ENCODE results near the gene STRN3. TPM values are rescaled to one million over a fixed set of nuclear protein-coding genes. Genes with fewer than 3 reads are reported as not detected.
A peak's percentile ranks its signal among the peaks of the same experiment; 100 is the strongest.
"Not testable (repeated sequence)": the region's sequence is repeated elsewhere in the genome, so short reads cannot be mapped to it uniquely, and the experiment has no call there.

Gene STRN3, protein sequence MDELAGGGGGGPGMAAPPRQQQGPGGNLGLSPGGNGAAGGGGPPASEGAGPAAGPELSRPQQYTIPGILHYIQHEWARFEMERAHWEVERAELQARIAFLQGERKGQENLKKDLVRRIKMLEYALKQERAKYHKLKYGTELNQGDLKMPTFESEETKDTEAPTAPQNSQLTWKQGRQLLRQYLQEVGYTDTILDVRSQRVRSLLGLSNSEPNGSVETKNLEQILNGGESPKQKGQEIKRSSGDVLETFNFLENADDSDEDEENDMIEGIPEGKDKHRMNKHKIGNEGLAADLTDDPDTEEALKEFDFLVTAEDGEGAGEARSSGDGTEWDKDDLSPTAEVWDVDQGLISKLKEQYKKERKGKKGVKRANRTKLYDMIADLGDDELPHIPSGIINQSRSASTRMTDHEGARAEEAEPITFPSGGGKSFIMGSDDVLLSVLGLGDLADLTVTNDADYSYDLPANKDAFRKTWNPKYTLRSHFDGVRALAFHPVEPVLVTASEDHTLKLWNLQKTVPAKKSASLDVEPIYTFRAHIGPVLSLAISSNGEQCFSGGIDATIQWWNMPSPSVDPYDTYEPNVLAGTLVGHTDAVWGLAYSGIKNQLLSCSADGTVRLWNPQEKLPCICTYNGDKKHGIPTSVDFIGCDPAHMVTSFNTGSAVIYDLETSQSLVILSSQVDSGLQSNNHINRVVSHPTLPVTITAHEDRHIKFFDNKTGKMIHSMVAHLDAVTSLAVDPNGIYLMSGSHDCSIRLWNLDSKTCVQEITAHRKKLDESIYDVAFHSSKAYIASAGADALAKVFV
- 86.4 TPM for total RNA-seq

DNA sequence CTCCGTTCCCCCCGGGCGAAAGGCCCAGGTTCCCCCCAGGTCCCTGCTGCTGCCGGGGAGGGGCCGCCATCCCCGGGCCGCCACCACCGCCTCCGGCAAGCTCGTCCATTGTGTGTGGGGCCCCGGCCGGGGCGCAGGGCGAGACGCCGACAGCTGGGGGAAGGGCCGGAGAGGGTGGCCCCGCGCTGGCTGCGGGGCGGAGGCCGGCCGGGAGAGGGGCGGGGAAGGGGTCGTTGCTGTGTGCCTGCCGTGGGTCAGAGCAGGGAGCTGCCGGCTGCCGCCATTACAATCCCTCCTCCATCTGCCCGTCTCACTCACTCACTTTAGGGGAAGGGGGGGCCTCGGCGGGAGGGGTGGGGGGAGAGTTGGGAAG is at the start of gene STRN3:
STRN3 (minus strand) TSS at position 303 of the 373 bp plus-strand sequence; CDS start at position 109, 194 bp downstream.
- DNase-seq = no peak

DNA sequence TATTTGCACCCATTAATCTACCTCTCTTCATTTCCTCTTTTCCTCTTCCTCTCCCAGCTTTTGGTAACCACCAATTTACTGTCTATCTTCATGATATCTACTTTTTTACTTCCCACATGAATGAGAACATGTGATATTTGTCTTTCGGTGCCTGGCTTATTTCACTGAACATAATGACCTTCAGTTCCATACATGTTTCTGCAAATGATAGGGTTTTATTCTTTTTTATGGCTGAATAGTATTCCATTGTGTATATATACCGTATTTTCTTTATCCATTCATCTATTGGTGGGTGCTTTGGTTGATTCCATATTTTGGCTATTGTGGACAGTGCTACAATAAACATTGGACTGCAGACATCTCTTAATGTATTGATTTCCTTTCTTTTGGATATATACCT is 49.0 kb upstream of the STRN3 start:
- DNase-seq = no peak

DNA sequence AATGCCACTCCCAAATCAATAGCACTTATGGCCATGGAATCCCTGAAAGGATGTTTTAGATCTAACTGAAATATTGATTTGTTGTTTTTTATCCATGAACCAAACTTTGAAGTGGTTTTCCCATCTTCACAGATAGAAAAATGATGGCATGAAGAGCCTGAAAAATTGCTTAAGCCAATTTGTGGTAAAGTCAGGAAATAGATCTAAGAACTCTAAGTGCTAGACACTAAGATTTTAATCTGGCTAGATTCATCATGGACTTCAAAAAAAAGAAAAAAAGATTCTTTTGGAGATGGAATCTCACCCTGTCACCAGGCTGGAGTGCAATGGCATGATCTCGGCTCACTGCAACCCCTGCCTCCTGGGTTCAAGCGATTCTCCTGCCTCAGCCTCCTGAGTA is 45.0 kb upstream of the STRN3 start:
- DNase-seq = no peak

DNA sequence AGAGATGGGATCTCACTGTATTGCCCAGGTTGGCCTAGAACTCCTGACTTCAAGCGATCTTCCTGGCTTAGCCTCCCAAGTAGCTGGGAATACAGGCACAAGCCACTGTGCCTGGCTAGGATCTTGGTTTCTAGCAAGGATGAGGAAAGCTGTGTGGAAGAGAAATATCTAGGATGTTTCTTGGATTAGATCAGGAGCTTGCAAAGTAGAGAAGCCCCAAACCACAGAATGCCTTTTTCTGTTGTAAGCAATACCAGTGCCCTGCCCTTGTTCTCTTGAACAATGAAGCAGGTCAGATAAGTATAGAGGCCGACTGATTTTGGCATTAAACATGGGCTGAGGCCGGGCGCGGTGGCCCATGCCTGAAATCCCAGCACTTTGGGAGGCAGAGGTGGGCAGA is 44.3 kb upstream of the STRN3 start:
- no peak for DNase-seq

DNA sequence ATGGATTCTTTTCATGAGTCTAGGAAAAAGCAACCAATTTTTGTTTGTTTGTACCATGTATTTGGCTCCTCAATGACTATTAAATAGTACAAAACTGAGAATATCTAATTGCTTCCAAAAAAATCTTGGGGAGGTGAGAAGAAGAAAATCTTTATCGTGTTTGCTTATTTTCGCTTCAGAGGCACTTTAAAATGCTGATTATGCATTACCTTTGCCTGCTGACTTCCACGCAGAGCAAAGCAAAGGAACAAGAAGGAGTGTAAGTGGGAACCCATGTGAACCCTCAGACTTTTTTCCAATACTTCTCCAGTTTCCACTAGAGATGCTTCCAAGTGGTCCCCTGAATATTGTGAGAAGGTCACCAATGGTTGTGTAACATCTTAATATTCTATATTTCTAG is 43.2 kb upstream of the STRN3 start:
- DNase-seq = no peak

DNA sequence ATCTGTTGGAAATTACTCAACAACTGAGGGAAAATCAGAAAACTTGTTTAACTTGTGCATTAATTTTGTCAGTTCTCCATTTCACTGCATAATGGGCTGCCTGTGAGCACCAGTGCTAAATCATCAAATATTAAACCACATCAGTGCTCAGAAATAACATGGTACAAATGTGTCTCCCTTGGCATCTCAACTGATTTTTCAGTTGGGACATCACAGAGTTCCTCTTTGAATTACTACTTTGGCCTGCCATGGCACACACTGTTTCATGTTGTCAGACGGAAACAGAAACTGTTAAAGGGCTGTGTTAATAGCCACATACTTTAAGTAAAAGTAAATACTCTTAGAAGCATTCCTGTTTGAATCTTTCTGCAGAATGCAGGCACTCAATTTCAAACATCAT is 42.1 kb upstream of the STRN3 start:
- no peak for DNase-seq

DNA sequence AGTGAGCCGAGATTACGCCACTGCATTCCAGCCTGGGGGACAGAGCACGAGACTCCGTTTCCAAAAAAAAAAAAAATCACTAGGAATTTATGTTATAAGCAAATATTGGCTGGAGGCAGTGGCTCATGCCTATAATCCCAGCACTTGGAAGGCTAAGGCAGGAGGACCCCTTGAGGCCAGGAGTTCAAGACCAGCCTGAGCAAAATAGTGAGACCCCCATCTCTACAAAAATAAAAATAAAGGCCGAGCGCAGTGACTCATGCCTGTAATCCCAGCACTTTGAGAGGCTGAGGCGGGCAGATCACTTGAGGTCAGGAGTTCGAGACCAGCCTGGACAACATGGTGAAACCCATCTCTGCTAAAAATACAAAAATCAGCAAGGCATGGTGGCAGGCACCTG is 36.7 kb upstream of the STRN3 start:
- not testable (repeated sequence) for DNase-seq

DNA sequence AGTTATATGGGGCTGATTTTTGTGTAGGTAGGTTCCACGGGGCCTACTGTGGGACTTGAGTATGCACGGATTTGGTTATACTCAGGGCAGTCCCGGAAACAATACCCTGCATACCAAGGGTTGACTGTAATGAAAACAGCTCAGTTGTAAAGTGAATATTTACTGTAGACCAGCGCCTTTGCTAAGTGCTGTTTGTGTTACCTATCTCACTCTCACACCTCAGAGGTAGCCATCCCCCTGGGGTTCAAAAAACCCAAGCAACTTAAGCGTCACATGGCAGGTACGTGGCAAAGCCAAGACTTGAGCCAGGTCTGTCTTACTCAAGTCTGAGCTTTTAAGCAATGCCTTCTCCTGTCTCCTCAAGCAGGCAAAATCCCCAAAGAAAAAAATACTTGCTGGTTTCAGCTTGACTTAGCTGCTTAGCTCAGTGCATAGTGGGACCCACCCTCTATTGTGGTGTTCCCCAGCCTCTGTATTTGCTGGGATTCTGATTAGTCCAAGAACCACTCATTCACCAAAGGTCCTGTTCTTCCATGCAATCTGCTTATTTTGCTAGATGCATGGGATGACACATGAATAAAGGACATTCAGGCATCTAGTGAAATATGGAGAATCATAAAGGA is 34.2 kb upstream of the STRN3 start:
- DNase-seq = no peak

DNA sequence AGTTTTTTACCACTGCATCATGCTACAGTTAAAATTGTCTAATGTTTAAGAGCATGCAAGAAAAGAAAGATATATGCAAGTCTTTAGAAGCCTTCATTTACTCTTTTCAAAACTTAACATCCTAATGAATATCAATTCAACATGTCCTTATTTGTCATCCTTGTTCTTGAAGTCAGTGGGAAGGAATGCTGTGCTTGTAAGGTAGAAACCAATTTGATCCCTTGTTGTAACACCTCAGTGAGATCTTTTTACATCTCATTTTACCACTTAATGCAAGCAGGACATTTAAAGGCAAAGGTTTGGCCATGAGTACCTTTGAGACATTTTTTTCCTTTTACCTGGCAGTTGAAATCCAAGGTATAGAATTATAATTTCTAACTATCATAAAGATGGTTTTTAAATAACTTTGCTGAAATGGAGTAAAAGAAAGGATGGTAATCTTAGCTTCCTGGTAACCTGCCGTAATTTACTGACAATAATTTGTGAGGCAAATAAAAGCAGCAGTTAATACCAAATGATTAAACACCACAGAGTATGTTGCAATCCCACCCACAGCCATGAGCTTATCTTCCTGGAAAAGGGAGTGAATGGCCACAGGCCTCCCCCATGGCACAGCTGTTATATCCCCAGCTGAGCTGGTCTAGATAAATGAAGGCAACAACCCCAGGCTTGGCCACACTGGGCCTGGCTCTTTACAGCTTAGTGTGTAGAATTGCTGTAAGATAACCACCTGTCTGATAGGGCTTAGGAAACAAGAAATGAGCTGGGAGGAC is 33.2 kb upstream of the STRN3 start:
- peak; percentile 72 for DNase-seq

DNA sequence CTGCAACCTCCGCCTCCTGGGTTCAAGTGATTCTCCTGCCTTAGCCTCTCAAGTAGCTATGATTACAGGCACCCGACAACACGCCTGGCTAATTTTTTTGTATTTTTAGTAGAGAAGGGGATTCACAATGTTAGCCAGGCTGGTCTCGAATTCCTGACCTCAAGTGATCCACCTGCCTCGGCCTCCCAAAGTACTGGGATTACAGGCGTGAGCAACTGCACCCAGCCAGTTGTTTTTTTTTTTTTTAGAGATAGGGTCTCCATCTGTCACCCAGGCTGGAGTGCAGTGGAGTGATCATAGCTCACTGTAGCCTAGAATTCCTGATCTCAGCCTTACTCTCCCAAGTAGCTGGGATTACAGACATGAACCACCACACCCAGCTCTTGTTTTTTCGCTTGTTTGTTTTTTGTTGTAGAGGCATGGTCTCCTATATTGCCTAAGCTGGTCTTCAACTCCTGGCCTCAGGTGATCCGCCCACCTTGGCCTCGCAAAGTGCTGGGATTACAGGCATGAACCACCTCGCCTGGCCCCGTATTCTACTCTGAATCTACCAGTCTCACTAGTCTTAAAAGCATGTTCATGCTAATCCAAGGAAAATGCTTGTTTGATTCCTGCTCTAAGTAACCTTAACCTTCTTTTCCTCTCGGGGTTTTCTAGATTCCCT is 31.7 kb upstream of the STRN3 start:
- DNase-seq = peak; percentile 38

DNA sequence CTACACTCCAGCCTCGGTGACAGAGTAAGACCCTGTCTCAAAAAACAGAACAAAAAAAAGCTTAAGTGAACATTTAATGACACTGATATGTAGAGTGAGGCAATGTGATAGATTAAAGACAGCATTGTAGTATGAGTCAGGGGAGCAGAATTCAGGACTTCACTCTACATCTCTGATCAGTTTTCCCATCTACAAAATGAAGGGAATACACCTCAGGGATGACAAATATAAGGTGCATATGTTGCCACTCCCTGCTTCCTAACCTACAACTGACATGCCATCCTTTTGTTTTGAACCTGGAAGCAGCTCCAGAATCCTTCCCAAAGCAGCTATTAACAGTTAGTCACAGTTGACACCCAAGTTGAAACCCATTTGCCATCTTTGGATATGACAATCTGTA is 30.9 kb upstream of the STRN3 start:
- DNase-seq = no peak

DNA sequence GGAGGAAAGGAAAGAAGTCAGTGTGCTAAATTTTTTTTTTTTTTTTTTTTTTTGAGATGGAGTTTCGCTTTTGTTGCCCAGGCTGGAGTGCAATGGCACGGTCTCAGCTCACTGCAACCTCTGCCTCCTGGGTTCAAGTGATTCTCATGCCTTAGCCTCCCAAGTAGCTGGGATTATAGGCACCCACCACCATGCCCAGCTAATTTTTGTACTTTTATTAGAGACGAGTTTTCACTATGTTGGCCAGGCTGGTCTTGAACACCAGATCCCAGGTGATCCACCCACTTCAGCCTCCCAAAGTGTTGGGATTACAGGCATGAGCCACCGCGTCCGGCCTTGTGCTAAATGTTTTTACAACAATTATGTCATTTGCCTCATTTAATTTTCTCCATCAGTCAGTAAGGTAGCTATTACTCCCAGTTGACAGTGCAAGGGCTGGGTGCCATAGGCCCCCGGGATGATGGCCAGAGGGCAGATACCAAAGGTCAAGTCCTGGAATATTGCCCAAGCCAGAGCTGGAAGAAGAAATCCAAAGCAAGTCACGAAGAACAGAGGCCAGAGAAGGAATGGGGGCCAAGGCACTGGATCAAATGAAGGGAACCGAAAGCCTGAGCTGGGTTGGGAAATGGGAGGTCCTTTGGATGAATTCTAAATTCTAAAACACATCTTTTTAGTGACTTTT is 26.9 kb upstream of the STRN3 start:
- DNase-seq = not testable (repeated sequence)

DNA sequence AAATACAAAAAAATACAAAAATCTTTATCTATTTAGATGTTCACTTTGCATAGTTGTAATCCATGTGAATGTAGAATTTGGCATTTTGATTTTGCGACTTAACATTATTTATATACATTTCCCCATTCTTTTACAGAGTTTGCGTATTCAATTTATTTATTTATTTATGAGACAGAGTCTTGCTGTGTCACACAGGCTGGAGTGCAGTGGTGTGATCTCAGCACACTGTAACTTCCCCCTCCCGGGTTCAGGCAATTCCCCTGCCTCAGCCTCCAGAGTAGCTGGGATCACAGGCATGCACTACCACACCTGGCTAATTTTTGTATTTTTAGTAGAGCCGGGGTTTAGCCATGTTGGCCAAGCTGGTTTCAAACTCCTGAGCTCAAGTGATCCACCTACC is 25.3 kb upstream of the STRN3 start:
- DNase-seq = no peak

DNA sequence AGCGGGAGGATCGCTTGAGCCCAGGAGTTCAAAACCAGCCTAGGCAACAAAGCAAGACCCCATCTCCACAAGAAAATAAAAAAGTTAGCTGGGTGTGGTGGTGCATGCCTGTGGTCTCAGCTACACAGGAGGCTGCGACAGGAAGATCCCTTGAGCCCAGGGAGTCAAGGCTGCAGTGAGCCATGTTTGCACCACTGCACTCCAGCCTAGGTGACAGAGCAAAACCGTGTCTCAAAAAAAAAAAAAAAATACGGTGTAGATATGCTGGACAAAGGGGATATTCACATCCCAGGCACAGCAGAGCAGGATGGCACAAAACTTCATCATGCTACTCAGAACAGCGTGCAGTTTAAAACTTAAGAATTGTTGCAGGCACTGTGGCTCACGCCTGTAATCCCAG is 24.8 kb upstream of the STRN3 start:
- no peak for DNase-seq

DNA sequence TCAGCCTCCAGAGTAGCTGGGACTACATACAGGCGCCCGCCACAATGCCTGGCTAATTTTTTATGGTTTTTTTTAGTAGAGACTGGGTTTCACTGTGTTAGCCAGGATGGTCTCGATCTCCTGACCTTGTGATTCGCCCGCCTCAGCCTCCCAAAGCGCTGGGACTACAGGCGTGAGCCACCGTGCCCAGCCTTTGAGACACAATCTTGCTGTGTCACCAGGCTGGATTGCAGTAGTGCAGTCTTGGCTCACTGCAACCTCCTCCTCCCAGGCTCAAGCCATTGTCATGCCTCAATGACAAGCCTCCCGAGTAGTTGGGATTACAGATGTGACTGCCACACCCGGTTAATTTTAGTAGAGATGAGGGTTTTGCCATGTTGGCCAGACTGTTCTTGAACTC is 21.3 kb upstream of the STRN3 start:
- DNase-seq = no peak

DNA sequence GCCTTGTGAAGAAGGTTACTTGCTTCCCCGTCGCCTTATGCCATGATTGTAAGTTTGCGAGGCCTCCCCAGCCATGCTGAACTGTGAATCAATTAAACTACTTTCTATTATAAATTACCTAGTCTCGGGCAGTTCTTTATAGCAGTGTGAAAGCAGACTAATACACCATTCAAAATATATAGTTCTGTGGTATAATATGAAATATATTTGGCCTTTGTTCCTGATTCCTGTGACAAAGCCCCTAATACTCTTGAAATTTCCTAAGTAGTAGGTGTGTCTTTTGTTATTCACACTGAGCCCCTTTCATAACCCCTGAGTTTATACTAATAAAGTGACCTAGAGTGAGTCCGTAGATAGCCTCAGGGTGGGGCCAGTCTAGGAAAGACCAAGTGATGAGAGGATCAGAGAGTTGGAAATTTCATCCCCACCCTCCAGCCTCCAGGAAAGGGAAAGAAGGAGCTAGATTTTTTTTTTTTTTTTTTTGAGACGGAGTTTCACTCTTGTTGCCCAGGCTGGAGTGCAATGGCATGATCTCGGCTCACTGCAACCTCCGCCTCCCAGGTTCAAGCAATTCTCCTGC is 19.4 kb upstream of the STRN3 start:
- DNase-seq = no peak

DNA sequence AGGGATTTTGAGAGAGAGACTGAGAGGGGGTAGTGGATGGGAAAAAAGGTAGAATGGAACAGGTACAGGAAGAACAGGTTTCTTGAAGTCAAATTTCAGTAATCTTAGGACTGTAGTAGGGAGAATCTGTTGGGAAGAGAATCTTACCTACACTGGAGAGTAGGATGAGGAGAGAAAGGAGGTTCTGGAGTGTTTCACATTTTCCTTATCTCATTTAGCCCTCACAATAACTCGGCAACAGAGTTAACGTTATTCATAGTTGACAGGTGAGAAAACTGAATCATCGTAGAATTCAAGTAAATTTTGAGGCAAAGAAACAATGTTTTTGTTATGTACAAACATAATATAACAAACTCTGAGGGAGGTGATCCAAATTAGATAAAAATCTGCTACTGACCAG is 17.2 kb upstream of the STRN3 start:
- DNase-seq = no peak

DNA sequence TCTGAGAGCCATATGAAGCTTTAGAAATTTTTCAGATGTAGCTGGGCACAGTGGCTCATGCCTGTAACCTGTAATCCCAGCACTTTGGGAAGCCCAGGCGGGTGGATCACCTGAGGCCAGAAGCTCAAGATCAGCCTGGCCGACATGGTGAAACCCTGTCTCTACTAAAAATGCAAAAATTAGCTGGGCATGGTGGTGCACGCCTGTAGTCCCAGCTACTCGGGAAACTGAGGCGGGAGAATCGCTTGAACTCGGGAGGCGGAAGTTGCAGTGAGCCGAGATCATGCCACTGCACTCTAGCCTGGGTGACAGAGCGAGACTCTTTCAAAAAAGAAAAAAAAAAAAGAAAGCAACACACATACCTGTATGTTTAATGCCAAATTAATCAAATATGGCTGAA is 16.7 kb upstream of the STRN3 start:
- not testable (repeated sequence) for DNase-seq

DNA sequence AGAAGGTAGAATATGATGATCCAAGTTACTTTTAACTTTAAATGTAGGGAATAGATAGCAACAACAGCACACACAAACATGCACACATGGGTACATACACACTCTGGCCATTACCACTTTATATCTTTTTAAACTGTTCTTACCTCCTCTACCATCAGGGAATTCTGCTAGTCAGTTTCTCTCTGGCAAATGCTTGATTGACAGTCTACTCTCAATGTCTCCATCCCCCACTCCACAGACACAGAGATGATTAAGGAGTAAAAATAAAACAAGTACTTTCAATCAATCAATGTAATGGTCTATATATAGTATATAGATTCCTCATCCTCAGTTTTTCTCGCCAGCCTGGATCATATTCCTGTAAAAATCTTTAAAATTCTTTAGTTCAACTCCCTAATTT is 16.1 kb upstream of the STRN3 start:
- no peak for DNase-seq

DNA sequence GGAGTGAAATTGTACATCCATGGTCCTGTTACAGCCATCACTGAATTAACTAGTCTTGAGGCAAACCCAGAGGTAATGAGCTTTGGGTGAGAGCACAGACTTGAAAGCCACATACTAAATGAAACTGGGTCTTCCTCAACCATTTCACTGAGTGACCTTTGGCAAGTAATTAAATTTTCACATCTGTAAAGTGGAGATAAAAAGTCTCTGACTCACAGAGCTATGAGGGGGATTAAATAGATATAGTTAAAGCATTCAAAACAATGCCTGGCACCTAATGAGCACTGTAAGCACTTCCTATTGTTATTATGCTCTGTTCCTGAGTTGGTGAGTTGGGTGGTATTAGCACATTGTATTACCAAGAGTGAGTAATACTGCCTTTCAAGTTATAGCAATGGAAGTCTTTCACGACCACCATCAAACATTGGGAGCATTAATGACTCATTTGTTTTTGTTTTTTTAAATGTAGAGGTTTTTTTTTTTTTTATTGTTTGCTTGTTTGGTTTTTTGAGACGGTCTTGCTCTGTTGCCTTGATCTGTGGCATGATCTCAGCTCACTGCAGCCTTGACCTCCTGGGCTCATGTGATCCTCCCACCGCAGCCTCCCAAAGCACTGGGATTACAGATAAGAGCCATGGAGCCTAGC is 12.5 kb upstream of the STRN3 start:
- DNase-seq = no peak
